Right lobe of liver (tissue), 4 donors: ENCODE data around the gene ENTPD2.

Source experiments
- POLR2A ChIP-seq: fragments of 450-650 bp; IDR thresholded peaks from one replicate; pipeline ENCODE4 v1.6.1; 2017; ENCODE audit warnings: antibody characterized with exemption, mild to moderate bottlenecking
- TF ChIP-seq, protein P1 (sequence below), 4 donors: fragments of 200-600 bp in 3 of 4; fragments of 450-650 bp in 1 of 4; IDR thresholded peaks; one replicate each; pipeline versions ENCODE4 v1.5.1 to v1.8.0; 2016 to 2022; ENCODE audit warnings: antibody characterized with exemption in 4 of 4, mild to moderate bottlenecking in 2 of 4
- donor health status: DM: no; HTN: no; CAD: no.
- donor health status: DM: no; HTN: no; CAD: no.
- donor health status: DM: no; HTN: yes; CAD: no.

GRCh38 chr9:137087409-137087925 is 33.6 kb upstream of the ENTPD2 start:
- TF ChIP-seq, protein P1, sequence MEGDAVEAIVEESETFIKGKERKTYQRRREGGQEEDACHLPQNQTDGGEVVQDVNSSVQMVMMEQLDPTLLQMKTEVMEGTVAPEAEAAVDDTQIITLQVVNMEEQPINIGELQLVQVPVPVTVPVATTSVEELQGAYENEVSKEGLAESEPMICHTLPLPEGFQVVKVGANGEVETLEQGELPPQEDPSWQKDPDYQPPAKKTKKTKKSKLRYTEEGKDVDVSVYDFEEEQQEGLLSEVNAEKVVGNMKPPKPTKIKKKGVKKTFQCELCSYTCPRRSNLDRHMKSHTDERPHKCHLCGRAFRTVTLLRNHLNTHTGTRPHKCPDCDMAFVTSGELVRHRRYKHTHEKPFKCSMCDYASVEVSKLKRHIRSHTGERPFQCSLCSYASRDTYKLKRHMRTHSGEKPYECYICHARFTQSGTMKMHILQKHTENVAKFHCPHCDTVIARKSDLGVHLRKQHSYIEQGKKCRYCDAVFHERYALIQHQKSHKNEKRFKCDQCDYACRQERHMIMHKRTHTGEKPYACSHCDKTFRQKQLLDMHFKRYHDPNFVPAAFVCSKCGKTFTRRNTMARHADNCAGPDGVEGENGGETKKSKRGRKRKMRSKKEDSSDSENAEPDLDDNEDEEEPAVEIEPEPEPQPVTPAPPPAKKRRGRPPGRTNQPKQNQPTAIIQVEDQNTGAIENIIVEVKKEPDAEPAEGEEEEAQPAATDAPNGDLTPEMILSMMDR (IDR thresholded peaks at IDR 0.05), result no peak
- no peak for TF ChIP-seq POLR2A
